Activated CD4-positive, alpha-beta T cell treated with anti-CD3 and anti-CD28 coated beads for 1 hour (primary cell): ENCODE measurements around the gene TIFAB.
A peak's percentile ranks its signal among the peaks of the same experiment; 100 is the strongest.

ENCODE experiments used
- DNase-seq: peaks from one replicate; pipeline ENCODE4 v3.0.0-alpha.2; 2020

Gene TIFAB

GRCh38 chr5:135457424-135458071 lies 5.4 kb upstream of the TIFAB start:
- peak; percentile 27 for DNase-seq

GRCh38 chr5:135456238-135457099 lies 4.3 kb upstream of the TIFAB start:
- DNase-seq, result no peak

DNA sequence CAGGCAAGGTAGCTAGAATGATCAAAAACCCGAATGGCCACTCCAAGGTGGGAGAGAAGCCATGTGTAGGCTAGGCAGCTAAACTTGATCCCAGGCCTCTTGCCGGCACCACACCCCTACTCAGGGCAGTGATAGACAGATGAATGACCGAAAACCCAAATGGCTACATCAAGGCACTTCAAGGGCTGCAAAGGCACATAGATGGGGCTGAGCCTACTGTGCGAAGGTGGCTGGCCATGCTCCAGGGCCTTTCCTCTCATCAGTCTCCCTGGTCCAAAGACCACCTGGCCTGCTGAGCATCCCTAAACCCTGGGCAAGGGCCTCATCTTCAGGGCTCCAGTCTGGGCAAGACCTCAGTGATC lies 3.7 kb upstream of the TIFAB start:
- no peak for DNase-seq

DNA sequence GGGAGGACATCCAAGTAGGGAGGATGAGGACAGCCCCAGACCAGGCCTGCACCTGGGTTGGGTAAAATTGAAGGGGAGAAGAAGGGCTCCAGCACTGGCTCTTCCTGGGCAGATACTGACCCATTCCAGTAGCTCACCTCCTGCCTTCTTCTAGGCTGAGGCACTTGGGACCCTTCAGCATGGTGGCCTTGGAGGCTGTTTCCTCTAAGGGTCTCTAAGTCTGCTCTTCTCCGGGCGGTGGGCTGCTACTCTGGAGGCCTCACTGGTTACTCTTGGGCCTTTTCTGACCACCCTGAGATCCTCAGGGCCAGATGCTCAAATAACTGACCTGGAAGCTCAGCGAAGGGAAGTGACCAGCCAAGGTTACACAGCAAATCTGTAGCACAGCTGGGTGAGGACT lies 2.8 kb upstream of the TIFAB start:
- no peak for DNase-seq

DNA sequence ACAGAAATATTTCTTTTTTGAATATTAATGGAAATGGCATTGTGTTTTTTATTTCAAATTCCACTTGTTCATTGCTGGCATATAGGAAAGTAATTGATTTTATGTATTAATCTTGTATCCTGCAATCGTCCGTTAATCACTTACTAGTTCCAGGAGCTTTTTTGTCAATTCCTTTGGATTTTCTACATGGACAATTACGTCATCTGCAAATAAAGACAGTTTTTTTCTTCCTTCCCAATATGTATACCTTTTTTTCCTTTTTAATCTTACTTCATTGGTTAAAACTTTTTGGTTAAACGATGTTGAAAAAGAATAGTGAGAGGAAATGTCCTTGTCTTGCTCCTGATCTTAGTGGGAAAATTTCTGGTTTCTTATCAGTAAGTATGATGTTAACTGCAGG lies 1.5 kb upstream of the TIFAB start:
- DNase-seq, result no peak

- no peak for DNase-seq
These were observed 400 bp downstream of the TIFAB start for GRCh38 chr5:135451581-135452320.

DNA sequence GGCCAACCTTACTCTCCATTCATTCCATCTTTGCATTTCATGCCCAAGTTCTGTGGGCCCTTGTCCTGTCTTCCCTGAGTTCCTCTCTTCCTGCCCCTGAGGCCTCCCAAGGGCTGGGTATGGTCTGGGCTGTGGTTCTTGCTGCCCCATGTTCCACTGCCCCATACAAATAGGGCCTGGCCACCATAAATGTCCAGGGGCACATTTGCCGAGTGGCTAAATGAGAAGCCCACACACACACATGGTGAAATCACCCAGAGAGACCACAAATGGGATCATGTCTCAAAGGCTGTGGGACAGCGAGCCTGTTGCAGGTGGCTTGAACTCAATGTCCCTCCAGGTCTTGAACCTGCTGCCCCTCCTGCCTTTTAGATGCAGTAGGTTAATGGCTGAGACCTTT lies 1.2 kb downstream of the TIFAB start:
- no peak for DNase-seq

DNA sequence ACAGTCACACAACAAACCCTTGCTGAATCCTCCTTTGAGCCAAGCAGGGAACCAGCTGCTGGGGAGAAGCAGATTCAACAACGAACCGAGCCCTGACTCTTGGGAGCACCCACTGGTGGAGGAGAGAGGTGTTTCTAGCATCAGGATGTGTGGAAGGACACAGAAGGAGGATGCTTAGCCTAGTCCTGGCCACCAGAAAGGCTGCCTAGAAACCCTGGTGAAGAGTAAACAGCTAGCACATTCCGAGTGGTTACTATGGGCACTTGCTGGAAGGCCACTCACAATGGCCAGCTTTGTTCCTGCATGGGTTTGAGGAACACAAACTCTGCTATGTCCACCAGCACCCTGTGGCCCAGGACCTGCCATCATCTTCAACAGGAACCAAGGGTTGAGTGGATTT lies 1.8 kb downstream of the TIFAB start:
- DNase-seq, result no peak

DNA sequence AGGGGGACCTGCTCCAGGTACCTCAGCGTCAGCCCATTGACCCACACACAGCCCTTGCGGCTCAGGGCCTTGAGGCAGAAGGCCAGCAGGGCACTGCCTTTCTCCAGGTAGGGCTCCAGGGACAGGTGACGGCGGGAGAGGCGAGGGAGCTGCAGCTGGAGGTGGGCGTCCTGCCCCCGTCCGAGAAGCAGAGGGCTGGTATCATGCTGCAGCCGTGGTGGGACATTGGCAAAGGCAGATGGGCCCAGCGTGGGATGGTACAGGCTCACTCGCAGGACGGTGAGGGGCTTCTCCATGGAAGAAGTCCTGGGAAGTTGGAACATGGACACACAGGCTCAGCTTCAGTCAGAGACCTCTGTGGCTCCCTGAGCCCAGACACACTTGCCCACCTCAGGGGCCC lies 2.5 kb downstream of the TIFAB start:
- no peak for DNase-seq

GRCh38 chr5:135448791-135449507 lies 3.2 kb downstream of the TIFAB start:
- DNase-seq, result no peak

GRCh38 chr5:135448071-135448739 lies 3.9 kb downstream of the TIFAB start:
- no peak for DNase-seq

DNA sequence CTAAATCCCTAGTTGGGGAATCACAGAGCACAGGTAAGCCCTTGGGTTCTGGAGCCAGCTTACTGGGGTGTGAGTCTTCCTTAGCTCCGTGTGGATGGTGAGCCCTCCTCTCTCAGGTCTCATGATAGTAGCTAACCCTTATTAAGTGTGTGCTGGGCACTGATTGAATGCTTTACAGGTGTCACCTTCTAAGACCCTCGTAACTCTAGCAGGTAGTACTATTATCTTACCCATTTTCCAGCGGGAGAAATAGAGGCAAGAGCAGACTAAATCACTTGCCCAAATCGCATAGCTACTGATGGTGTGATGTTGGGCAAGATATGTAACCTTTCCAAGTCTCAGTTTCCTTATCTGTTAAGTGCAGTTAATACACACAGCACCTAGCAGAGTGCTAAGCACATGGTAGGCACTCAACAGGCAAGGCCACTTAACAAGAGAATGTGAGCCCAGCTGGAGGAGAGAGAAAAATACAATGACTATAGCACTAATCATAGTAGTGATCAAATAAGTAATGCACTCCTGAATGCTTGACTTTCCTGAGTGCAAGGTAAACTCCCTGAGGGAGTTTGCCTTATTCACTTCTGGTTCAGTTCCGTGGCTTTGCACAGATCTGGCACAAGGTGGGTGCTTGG lies 4.7 kb downstream of the TIFAB start, which contains the start of gene DCANP1:
TSS of gene DCANP1 (minus strand) at position 51 of the 632 bp plus-strand sequence. CDS start 240 bp downstream, outside the sequence.
- DNase-seq, result no peak

DNA sequence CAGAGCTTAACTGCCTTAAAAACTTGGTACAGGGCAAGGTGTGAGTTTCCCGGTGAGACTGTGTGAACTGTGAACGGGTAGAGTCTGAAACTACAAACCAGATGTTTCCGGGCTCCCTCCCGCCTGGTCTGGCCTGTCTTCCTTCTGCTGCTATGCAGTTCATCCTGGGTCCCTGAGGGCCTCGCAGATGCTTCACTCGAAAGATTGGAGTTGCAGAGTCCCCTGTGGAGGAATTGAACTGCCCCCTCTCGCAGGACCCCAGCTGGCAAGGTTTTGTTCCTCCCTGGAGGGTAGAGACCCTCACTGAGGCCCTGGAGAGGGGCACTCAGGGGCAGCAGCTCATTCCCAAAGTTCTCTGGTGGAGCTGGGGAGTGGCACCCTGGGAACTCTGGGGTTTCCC lies 5.5 kb downstream of the TIFAB start:
- no peak for DNase-seq

- no peak for DNase-seq
These were observed 5.9 kb downstream of the TIFAB start for GRCh38 chr5:135446206-135446605.

DNA sequence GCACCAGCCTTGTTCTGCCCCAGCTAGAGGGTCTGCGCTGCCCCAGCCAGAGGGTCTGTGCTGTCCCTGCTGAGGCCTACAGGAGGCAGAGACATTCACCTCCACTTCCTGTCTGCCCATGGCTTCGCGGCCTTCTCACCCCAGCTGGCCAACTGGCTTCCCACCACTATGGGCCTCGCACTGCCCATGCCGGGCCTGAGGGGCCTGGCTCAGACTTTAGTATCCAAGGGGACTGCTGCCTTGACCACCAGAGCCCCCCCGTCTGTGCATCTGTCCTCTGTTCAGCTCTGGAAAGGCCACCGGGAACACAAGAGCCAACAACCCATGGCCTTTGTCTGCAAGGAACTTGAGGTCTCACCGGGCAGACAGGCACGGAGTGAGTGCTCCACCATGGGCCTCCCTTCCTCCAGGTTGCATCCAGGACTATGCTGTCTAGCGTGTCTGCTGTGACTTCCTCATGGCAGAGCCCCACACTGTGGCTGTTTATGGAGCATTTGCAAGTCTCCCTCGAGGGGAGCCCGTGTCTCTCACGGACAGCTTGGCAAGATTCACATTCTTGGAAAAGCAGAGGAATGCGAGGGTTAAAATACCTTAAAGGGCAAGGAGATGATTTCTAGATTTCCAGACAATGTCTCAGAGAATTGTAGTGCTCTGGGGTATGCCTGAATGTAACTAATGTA lies 6.7 kb downstream of the TIFAB start:
- no peak for DNase-seq

GRCh38 chr5:135444881-135445280 lies 7.3 kb downstream of the TIFAB start:
- no peak for DNase-seq

GRCh38 chr5:135444360-135444759 lies 7.8 kb downstream of the TIFAB start:
- DNase-seq, result no peak

DNA sequence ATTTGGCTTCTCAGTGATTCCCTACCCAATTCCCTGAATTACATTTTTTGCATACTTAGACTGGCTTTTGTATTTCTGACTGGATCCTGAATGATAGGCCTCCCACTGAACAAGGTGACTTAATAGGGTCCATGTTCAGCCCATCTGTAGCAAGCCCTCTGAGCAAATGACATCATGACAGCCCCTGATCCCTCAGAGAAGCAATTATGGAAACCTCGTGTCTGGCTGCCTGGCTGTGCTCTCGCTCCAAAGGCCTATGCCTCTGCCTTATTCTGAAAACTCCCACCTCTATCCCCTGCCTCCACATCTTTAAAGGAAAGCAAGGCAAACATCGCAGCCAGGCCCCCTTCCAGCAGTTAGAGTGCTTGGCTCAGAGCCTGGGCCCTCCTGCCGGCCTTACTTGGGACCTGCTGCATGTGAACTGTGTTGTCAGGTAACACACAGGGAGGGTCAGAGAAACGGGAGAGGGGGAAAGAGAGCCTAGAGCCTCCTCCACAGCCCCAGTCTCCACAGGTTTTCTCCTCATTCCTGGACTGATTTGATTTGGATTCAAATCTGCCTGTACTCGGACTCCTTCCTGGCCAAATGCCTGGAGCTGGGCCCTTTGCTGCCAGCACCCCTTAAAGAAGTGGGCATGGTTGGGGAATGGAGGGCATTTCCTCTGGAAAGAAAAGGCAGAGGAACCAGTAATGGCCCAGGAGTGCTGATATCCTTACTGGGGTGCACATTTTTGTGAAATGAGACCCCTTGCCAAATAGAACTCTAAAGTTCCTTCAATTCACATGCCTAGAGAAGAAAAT lies 8.8 kb downstream of the TIFAB start:
- DNase-seq, result no peak

DNA sequence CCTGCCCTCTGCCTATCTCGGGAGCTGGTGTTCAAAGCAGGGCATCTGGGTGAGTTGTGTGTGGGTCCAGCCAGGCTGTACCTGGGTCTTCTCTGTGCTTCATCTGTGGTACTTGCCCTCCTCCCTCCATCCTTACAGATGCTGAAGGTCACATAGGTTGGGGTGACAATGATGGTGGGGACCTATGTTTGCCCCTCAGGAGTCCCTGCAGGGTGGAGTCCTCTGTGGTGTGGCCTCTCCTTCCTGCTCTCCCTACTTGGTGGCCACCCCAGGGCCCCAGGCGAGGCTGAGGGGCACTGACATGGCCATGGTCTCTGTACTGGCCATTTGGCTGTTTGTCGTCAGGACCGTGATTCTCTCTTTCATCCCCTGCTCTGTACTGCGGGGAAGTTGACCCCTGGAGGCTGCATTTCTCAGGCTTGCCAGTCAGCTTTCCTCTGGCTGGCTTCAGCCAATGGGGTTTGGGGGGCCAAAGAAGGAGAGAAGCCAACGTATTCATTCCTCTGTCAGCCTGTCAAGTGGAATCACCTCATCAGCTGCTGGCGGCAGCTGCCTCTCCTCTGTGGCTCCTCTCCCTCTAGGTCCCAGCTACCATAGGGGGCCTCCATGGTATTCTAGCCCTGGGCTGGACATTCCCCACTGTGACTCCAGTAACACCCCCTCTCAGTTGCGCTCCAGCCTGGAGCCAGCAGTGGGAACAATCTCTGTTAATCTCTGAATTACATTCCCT lies 9.6 kb downstream of the TIFAB start:
- no peak for DNase-seq

DNA sequence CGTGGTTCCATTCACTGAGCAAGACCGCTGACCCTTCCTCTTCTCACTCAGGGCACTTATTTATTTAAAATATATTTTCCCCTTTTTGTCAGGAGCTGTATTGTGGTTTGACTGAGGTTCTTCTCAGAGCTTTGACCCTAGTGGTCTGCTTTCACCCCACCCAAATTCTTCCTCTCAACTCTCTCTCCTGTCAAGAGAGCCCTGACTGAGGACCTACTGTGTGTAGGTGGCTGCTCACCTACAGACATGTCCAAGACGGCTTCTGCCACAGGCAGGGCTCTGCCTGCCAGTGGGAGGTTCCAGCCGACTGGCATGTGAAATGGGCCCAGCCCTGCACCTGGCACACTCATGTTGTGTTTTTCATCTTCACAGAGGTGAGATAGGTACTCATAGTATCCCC lies 10.2 kb downstream of the TIFAB start:
- DNase-seq, result no peak
